GM19452 (cell line): ENCODE results near the gene LEMD2.

Source experiments
- ATAC-seq: cut with Tn5 transposase; IDR thresholded peaks from one replicate; pipeline ENCODE4 v1.9.1; 2021; ENCODE audit not compliant: unreplicated experiment

The LEMD2 gene

DNA sequence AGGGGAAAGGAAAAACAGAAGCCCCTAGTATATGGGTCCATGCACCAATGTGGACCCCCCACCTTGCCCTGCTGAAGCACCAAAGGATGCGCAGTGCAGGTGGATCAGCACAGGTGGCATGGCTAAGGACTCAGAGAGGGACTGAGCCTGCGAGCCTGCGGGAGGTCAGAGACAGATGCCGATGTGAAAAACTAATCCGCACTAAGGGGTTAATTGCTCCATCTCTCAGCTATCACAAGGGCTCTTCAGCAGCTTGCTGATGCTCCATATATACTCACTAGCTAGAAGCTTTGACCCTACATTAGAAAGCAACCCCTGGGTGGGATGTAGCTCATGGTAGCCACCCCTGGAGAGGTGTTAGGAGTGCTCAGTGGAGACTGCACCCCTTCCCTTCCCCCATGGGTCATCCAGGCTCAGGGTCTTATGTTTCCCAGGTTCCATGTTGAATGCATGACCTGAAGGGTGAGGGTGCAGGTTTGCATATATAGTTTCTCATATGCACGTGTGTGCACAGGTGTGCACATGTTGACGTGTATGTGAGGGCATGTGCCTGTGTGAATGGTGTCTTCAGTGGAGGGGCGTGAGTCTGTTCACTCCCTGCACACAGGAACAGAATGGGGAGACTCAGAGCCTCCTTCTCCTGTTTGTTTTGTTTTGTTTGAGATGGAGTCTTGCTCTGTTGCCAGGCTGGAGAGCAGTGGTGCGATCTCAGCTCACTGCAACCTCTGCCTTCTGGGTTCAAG is 28.9 kb downstream of the LEMD2 start:
- ATAC-seq: no peak

DNA sequence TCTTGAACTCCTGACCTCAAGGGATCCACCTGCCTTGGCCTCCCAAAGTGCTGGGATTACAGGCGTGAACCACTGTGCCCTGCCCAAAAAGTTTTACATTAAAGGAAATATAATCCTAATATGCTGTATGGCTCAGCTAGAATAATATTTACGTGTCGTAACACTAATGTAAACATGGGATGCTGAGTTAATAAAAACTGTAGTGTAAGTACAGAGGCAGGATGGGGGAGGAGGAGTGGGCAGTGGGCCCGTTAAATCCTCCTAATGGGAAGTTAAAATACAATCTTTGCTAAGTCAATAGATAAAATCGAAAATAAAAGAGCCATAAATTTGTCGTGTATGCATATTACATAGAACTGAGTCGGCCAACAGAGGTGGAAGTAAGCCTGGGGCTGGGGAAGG is 30.1 kb downstream of the LEMD2 start:
- ATAC-seq: no peak

DNA sequence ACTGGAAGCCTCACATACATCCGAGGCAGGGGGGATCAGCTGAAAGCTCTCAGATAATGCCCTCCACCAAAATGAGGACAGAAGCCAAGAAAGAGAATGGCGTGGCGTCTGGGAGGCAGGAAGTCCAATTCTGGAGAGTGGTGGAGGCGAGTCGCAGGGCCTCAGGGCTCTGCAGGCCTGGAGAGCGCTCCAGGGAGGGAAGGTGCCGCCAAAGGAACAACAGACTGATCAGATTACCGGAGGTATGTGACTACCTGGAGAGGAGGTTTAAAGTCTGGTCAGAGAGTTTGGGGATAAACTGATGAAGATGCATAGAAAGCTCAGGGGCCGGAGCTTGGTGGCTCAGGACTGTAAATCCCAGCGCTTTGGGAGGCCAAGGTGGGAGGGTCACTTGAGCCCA is 31.0 kb downstream of the LEMD2 start:
- no peak for ATAC-seq

DNA sequence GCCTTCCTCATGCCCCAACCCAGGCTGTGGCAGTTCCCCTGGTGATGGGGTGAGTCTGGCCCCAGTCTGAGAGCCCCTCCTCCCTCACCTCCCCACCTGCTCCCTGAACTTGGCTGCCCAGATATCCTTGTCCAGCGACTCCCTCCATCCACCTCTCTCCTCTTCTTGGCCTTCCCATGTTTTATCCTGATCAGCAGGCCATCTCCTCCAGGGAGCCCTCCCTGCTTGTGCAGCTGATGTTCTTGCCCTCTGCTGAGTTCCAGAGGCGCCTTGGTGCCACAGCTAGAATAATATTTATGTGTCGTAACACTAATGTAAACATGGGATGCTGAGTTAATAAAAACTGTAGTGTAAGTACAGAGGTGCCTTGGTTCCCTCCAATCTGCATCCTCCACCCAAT is 31.8 kb downstream of the LEMD2 start:
- ATAC-seq: no peak

DNA sequence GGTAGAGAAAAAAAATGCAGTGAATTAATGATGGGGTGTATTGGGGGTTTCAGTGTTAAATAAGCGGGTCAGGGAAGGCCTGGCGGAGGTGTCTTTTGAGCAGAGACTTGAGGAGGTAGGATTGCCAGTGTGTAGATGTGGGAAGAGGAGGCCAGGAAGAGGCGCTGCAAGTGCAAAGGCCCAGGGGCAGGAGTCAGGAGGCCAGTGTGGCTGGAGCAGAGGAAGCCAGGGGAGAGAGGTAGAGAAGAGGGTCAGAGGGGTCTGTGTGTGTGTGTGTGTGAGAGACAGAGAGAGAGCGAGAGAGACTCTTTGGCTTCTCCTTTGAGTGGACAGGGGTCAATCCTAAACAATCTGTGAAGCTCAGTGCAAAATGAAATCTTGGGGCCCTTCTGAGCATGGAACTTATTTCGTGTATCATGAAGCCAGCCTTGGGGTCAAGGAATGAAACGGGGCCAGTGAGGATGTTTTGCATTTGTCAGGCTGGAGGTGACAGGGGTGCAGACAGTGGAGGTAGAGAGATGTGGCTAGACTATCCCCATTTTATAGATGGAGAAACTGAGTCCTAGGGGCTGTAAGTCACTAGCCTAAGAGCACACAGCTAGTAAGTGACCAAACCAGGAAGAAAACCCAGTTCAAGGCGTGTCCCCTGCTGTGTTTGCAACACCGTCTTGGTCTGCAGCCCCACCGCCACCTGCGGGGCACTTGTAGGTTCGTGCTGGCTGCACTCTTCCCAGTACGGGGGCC is 32.5 kb downstream of the LEMD2 start:
- no peak for ATAC-seq

DNA sequence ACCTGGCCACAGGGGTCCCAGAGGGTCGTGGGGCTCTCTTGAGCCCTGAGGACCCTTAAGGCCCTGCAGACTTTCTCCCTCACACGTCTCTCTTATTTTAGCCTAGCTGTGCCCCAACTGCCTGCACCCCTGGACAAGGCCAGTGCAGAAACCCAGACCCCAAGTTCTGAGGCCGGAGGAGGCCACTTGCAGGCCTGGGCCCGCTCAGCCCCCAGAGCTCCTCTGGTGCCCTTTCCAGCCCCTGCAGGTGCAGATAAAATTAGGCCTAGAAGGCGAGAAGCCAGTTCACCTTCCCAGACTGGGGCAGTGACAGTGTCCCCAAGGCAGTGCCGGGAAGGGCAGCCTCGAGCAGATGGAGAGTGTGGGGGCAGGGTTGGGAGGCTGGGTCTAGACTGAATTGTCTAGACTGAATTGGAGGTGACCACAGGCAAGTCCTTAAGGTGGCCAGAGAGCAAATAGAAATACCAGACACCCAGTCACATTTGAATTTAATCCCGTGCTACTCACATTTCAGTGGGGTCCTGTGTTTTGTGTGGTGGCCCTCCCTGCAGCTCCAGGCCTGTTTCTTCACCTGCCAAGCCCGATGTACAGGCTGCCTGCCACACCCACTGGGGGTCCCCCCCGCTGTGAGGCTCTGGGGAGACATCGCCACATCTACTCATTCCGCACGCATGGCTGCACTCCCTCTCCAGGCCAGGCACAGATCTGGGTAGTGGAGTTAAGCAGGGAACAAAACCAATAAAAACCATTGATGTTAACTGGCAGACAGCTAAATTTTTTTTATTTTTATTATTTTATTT is 33.7 kb downstream of the LEMD2 start:
- no peak for ATAC-seq

DNA sequence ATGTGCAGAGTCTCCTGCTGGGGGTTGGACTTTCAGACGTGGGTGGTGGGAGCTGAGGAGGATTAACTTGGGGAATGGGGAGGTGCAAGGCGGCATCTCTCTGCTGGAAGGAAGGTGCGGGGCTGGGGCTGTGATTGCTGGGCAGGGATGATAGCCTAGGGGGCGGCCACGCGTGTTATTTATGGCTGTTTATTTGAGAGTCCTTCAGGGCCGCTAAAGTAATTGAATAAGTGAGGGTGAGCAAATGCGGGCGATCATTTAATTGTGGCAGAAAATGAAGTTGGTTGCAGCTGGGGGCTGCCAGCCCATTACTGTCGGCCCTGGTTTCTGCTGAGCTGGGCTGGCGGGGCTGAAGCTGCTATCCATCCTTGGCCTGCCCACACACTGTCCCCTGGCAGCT is 34.7 kb downstream of the LEMD2 start:
- no peak for ATAC-seq

DNA sequence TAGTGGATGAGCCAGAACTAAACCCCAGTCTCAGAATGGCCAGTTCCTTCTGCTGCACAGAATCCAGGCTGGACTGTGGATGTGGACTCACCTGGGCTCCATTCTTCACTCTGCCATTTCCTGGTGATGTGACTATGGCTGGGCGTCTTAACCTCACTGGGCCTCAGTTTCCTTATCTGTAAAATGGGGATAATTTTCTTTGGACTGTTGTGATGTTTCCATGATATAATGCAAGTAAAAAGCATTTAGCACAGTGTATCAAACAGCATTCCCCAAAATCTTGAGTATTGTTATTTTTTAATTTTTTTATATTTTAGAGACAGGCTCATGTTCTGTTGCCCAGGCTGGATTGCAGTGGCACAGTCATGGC is 36.3 kb downstream of the LEMD2 start:
- ATAC-seq: no peak

DNA sequence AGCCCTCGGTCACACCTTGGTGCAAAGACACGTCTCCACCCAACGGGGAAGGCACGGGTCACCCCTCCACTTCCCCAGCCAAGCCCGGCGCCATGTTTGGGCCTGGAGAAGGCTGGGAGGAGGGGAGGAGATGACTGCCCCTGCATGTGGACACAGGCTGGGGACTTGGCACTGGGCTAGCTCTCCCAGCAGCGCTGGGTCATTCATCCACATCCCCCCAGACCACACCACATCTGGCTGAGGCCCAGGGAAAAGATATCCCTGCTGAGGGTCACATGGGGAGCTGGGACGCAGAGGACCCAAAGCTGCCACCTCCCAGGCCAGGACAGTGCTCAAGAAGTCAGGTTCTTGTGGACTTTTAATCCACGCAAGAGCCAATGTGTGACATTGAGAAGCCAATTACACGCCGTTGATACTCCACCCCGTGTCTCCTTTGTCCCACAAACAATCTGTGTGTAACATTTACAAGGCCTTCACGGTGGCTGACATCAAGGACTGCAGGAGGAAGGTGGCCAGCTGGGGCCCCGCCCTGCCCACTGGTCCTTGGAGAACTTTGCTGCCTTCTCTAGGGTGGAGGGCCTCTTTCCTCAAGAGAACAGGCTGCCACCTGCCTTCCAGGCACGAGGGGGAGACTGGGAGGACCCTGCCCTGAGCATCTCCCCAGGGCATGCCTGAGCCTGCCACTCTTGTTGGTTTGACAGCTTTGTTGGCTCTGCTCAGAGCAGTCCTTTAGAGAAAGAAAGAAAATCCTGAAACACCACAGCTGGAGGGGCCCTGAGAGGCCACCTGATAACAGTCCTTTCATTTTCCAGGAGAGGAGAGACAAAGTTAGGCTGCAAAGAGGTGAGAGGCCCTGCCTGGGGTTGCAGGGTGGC is 36.9 kb downstream of the LEMD2 start:
- no peak for ATAC-seq

DNA sequence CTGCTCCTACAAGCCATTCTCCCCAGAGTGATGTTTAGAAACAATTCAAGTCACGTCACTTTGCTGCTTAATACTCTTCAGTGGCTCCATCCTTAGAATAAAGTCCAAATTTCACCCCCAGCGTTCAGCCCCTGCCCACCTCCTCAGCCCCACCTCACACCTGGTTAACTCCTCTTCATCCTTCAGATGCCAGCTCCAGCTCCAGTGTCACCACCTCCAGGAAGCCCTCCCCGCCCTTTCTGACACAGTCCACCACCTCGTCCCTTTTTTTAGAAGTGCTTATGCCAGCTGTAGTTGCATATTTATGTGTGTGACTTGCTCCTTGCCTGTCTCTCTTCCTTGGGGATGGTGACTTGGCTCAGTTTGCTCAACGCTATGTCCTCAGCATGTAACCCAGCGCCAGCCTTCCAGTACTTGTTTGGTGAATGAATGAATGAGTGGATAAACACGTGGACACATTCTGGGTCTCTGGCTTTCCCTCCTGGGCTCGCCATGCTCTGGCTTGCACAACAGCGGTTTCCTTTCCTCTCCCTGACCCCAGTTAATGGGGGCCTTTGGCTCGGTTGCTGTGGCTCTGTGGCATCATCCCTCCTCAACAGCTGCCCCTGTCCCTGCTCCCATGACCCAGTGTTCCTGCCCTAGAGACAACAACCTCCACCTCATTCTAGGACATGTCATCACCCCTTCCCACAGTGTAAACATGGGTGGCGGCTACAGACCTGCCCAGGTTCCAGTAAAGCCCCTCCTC is 38.5 kb downstream of the LEMD2 start:
- no peak for ATAC-seq

DNA sequence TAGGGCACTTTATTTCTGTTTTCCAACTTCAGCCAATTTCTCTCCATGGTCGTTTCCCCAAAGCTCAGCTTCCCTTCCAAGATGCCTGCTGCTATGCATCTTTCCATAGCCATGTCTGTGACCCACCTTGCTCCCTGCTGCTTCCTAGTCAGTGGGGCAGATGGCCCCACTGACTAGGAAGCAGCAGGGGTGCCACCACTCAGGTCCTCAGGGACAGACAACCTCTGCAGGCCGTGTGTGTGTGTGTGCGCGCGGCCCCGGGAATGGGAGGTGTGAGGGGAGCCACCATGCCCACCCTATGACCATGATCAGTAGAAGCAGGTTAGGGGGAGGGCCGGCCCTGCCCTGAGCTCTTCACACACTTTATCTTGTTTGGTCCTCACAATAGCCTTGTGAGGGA is 39.5 kb downstream of the LEMD2 start:
- ATAC-seq: no peak

DNA sequence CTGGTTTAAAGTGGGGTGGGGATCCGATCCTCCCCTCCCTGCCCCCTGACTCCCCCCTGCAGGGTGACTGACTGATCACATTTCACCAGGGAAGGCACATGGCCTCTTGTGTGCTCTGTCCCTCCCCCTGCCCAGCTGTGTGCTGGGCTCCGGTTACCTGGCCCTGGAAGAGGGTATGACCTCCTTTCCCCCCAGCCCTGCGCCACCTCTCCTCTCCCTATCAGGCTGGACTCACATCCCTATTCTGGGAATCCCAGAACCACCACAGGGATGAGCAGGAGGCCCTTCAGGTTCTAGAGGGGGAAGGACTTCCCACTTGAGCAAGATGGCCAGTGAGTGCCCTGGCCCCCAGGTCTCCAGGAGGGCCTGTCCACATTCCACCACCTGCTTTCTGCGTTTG is 40.1 kb downstream of the LEMD2 start:
- no peak for ATAC-seq

DNA sequence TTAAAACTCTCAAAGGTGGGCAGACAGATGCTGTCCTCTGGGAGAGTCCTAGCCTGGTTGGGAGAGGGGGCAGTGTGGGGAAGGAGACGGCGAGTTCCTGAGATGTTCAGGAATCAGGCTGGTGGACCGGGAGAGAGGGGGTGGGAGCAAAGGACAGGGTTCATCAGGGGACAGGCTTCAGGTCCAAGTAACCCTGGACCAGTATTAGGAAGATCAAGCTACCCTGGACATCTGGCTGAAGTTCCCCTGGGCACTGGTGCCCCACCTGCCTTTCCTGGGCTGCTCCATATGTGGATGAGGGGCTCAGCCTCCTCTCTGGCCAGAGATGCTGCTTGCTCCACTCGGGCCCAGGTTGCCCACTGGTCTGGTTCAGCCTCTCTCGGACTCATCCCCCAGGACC is 41.1 kb downstream of the LEMD2 start:
- no peak for ATAC-seq

DNA sequence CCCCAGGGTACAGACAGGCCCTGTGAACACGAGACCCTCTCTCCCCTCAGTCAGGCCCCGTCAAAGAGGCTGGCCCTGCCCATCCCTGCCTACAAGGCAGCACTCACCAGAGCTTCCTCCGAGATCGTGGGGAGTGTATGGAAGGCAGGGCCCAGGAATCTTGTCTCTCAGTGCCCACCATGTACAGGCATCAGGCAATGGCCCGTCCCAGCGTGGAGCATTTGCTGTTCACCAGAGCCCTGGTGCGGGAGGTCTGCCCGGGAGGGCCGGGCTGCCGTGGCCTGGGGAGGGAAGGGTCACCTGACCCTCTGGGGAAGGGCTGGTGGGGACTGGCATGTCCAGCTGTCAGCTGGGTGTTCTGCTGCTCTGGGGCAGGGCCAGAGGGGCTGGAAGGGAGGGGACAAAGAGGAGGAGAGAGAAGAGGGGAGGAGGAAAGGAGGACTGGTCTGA is 42.3 kb downstream of the LEMD2 start, which contains the start of gene IP6K3:
IP6K3 (minus strand) TSS at position 255 of the 450 bp plus-strand sequence. CDS start 11,429 bp downstream, outside the sequence.
- ATAC-seq: no peak

DNA sequence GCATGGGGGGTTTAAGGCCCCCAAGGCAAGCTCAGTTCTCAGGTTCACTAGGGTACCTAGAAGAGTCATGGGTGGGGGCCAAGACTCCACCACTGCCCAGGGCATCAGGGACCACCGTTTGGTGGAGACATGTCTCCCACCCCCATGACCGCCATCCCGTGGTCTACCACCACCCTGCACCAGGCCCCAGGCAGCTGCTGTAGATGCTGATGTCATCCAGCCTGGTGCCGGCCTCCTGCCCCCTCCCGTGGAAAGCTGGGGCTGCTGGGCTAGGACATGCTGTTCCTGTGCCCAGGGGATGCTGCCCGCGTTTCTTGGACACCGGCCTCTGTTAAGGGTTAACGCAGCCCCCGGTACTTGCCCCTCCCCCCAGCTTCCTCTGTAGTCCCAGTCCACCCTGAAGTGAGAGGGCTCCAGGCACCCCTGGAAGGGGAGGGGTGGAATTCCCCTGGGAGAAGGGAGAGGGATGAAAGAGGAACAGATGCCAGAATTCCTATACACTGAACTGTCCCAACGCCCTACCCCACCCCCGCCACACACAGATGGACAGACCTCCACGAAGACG is 42.8 kb downstream of the LEMD2 start:
- no peak for ATAC-seq

DNA sequence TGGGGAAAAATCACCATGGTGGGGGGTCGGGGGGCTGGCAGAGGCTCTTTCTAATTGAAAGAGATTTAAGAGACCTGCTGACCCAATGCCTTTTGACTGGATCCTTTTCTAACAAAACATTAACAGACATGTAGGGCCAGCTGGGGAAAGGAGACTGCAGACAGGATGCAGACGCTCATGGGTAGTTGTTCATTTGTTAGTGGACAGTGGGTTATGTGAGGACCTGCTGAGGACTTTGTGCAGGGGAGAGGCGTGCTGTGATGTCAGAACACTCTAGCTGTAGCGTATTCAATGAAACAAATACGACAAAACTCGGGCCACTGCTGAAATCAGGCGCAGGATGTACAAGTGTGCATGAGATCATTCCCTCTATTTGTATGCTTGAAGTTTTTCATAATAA is 43.4 kb downstream of the LEMD2 start:
- no peak for ATAC-seq

DNA sequence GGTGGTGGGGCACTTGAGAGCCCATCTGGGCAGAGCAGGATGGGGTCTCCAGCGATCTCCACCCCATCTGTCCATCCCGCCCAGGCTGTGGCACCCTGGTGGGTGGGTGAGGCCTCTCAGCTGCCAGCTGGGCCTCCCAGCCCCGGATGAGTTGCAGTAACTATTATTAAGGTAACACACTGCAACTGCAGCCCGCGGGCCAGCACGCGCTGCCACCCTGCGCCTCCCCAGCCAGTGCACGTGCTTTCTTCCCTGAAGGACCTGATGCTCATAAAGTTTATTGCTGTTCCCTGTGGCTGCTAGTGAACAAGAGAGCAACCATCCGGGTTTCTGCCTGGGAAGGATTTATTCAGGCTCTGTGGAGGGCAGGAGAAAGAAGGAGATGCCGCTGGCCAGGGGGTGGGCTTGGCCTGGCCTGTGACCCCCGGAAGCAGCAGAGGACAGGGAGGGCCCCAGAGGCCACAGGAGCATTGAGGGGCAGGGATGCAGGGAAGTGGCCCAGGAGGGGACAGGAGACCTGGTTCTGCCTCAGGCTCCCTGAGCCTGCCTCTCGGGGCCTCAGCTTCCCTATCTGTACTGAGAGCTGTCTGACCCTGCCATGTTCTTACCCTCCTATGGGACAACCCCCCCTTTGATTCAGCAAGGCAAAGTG is 43.9 kb downstream of the LEMD2 start:
- ATAC-seq: no peak

DNA sequence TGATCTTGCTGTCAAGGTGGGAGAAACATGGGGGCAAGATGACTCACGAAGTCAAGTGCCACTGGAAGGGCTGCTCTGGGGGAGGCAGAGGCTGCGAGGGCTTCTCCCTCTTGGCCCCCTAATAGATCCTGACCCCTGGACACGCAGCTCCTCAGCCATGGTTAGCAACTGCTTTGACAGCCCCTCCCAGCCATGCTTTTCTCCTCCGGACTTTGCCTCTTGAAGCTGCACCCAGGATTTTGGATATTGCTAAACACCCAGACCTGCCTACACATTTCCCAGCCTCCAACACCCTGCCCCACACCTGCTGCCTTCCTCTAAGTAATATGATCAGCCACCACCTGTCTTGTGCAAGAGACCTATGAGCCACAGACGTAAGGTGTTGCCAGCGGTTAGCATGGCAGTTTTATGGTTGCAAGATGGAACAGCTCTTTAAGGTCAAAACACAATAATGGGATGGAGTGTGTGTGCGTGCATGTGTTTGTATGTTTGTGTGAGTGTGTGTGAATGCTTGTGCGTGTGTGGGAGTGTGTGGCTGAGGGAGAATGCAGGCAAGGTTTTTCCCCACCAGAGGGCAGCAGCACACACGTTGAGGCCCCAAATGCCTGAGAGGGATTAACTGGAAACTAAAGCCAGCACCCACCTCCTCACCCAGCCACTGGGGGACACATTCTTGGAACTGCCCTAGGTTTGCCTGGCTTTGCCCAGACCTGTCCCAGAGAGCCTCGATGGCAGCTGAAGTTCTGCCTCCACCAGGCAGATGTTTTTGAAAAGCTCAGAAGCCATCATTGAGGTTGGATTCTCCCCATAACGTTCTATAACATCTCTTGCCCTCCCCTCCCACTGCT is 44.7 kb downstream of the LEMD2 start:
- ATAC-seq: no peak
